LNCaP clone FGC (cell line): ENCODE results near the gene GID8.

ENCODE experiments used
- DNase-seq: peaks from one replicate; pipeline ENCODE4 v3.0.0-alpha.2; 2011; ENCODE audit warnings: low read depth
- H3K4me3 ChIP-seq: 2 replicates; pipeline ENCODE4 v1.5.1; 2011; ENCODE audit warnings: mild to moderate bottlenecking, low read depth, low read length, control low read depth
- CTCF ChIP-seq: IDR thresholded peaks from 2 replicates; pipeline ENCODE4 v1.5.1; 2012; ENCODE audit warnings: mild to moderate bottlenecking; ENCODE audit not compliant: control insufficient read depth, insufficient read depth; ENCODE audit errors: extremely low read depth

GID8 gene

GRCh38 chr20:62926229-62927127 is 11.5 kb upstream of the GID8 start, which contains the start of gene DIDO1:
DIDO1 (minus strand) TSS chr20:62926505.
- peak; percentile 73 for TF ChIP-seq CTCF
- DNase-seq, result no peak
- peak within 1 kb of the TSS; percentile 93 for H3K4me3 ChIP-seq

- DNase-seq, result no peak
- peak overlapping the region; percentile 93 for H3K4me3 ChIP-seq
- no peak for TF ChIP-seq CTCF
These were observed 10.7 kb upstream of the GID8 start for GRCh38 chr20:62927128-62927705.

- DNase-seq, result no peak
- no peak for TF ChIP-seq CTCF
- peak overlapping the region; percentile 59 for H3K4me3 ChIP-seq
These were observed 9.6 kb upstream of the GID8 start for GRCh38 chr20:62928246-62928939.

GRCh38 chr20:62929051-62929538 is 8.9 kb upstream of the GID8 start:
- TF ChIP-seq CTCF, result no peak
- peak overlapping the region; percentile 59 for H3K4me3 ChIP-seq
- peak; percentile 60 for DNase-seq

- no peak for TF ChIP-seq CTCF
- DNase-seq, result no peak
- H3K4me3 ChIP-seq, result no peak overlapping the region
These were observed 6.5 kb upstream of the GID8 start for GRCh38 chr20:62931464-62931863.

- no peak overlapping the region for H3K4me3 ChIP-seq
- no peak for DNase-seq
- TF ChIP-seq CTCF, result no peak
These were observed 4.0 kb upstream of the GID8 start for GRCh38 chr20:62933966-62934365.
